HCT116 (cell line): Measurements from ENCODE around the gene ENTREP1.

ENCODE experiments used
- POLR2A ChIP-seq: IDR thresholded peaks from 2 replicates; pipeline ENCODE4 v1.7.0; 2011; ENCODE audit warnings: borderline replicate concordance; ENCODE audit not compliant: insufficient read depth, insufficient read length; ENCODE audit errors: extremely low read depth
- TF ChIP-seq, protein P1 (sequence below), 3 experiments: fragments of 200-600 bp in 1 of 3; sonication (generic) in 1 of 3; IDR thresholded peaks in 2 of 3; conservative IDR thresholded peaks in 1 of 3; 2 replicates each; pipeline ENCODE4 v1.5.1; 2012 to 2017; ENCODE audit warnings: low read depth in 2 of 3, low read length in 2 of 3, antibody characterized with exemption in 1 of 3, borderline replicate concordance in 1 of 3, control low read depth in 1 of 3, mild to moderate bottlenecking in 1 of 3, mixed read lengths in 1 of 3, mixed run types in 1 of 3, moderate library complexity in 1 of 3; ENCODE audit not compliant: insufficient read depth in 1 of 3

DNA sequence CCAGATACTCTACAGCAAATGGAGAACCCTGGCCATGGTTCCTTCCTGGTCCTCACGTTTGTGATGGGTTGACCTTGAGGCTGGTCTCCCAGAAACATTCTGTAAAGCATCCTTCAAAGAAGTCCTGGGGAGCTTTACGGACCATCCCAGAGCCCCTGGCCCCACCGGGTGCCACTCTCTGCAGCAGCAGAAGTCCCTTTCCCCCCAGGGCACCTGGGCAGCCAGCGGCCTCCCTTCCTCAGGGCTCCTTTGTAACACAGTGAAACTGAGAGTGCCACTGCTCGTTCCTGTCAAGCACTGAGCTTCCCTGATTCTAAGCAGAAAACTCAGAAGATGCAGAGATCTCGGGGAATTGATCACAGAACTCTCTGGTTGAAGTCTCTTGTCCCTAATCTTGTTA, 104.3 kb downstream of the ENTREP1 start:
- no peak for TF ChIP-seq POLR2A
- TF ChIP-seq, protein P1, sequence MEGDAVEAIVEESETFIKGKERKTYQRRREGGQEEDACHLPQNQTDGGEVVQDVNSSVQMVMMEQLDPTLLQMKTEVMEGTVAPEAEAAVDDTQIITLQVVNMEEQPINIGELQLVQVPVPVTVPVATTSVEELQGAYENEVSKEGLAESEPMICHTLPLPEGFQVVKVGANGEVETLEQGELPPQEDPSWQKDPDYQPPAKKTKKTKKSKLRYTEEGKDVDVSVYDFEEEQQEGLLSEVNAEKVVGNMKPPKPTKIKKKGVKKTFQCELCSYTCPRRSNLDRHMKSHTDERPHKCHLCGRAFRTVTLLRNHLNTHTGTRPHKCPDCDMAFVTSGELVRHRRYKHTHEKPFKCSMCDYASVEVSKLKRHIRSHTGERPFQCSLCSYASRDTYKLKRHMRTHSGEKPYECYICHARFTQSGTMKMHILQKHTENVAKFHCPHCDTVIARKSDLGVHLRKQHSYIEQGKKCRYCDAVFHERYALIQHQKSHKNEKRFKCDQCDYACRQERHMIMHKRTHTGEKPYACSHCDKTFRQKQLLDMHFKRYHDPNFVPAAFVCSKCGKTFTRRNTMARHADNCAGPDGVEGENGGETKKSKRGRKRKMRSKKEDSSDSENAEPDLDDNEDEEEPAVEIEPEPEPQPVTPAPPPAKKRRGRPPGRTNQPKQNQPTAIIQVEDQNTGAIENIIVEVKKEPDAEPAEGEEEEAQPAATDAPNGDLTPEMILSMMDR (IDR thresholded peaks at IDR 0.05 in 2 of 3, conservative IDR thresholded peaks at IDR 0.05 in 1 of 3; ENCODE audit: borderline replicate concordance in 1 of 3, insufficient read depth in 1 of 3, low read depth in 2 of 3, low read length in 2 of 3) = no peak
